HFFc6 (cell line): ENCODE results near the gene COL8A1. TPM values are rescaled to one million over a fixed set of nuclear protein-coding genes. Genes with fewer than 3 reads are reported as not detected.

ENCODE experiments used
- DNase-seq: peaks from one replicate; pipeline ENCODE4 v3.0.0-alpha.2; 2018
- H3K27ac Mint-ChIP-seq: 2 replicates; pipeline ENCODE4 v1.8.0; 2020; ENCODE audit warnings: mild to moderate bottlenecking, mixed read lengths
- H3K27me3 Mint-ChIP-seq: 2 replicates; pipeline ENCODE4 v1.8.0; 2021; ENCODE audit warnings: mild to moderate bottlenecking, moderate library complexity, mixed read lengths; ENCODE audit not compliant: insufficient read depth
- H3K36me3 Mint-ChIP-seq: 2 replicates; pipeline ENCODE4 v1.8.0; 2021; ENCODE audit warnings: low read depth, mixed read lengths
- H3K4me1 Mint-ChIP-seq: 2 replicates; pipeline ENCODE4 v1.8.0; 2020; ENCODE audit warnings: low read depth, mixed read lengths
- H3K4me3 Mint-ChIP-seq: 2 replicates; pipeline ENCODE4 v1.8.0; 2020; ENCODE audit warnings: mild to moderate bottlenecking, moderate library complexity, mixed read lengths
- H3K9me3 Mint-ChIP-seq: 2 replicates; pipeline ENCODE4 v1.8.0; 2020; ENCODE audit warnings: mild to moderate bottlenecking, mixed read lengths
- CTCF ChIP-seq: fragments of 200-600 bp; sonication (generic); IDR thresholded peaks from 2 replicates; pipeline ENCODE4 v1.5.0; 2021; ENCODE audit warnings: antibody characterized with exemption, mild to moderate bottlenecking
- total RNA-seq, 6 experiments: library from RNA; stranded (reverse); fragmentation: NEBNext Ultra II Directional; extraction: Animal tissue kit (Norgen Biotek cat#: 25700); gene quantifications; 2 replicates in 1 of 6; 3 replicates in 5 of 6; pipeline ENCODE4 v1.2.3, GENCODE V29; 2021

Gene COL8A1
- total RNA-seq, 6 experiments from 2014 or later, result 27.3 to 88.7 (median 30.1) TPM

GRCh38 chr3:99805160-99805559, 166.8 kb downstream of the COL8A1 start:
- Mint-ChIP-seq H3K27me3 (peaks cover 2% of the 10 kb centered on the region), H3K4me1 (no peaks in the 10 kb centered on the region), H3K9me3 (peaks cover 21% of the 10 kb centered on the region), H3K4me3 (no peak overlapping the region), H3K36me3 (peaks cover 15% of the 10 kb centered on the region), H3K27ac (no peak overlapping the region)
- TF ChIP-seq CTCF, result no peak
- no peak for DNase-seq

- Mint-ChIP-seq H3K27me3 (peaks cover 9% of the 10 kb centered on the region), H3K4me3 (no peak overlapping the region), H3K4me1 (no peaks in the 10 kb centered on the region), H3K27ac (no peak overlapping the region), H3K9me3 (peaks cover 21% of the 10 kb centered on the region), H3K36me3 (peaks cover 15% of the 10 kb centered on the region)
- DNase-seq, result peak; percentile 76
- peak; percentile 92 for TF ChIP-seq CTCF
These were observed 169.9 kb downstream of the COL8A1 start for GRCh38 chr3:99808163-99808794.

GRCh38 chr3:99809565-99809964, 171.2 kb downstream of the COL8A1 start:
- no peak overlapping the region for H3K27ac Mint-ChIP-seq
- no peak overlapping the region for H3K4me3 Mint-ChIP-seq
- TF ChIP-seq CTCF, result no peak
- no peaks in the 10 kb centered on the region for H3K4me1 Mint-ChIP-seq
- no peak for DNase-seq
- H3K9me3 Mint-ChIP-seq, result peaks cover 13% of the 10 kb centered on the region
- H3K36me3 Mint-ChIP-seq, result peaks cover 10% of the 10 kb centered on the region
- peaks cover 9% of the 10 kb centered on the region for H3K27me3 Mint-ChIP-seq

GRCh38 chr3:99810403-99810802, 172.0 kb downstream of the COL8A1 start:
- no peak for TF ChIP-seq CTCF
- DNase-seq, result no peak
- Mint-ChIP-seq H3K27me3 (peaks cover 9% of the 10 kb centered on the region), H3K36me3 (peaks cover 6% of the 10 kb centered on the region), H3K4me3 (no peak overlapping the region), H3K4me1 (no peaks in the 10 kb centered on the region), H3K27ac (no peak overlapping the region), H3K9me3 (peaks cover 6% of the 10 kb centered on the region)

GRCh38 chr3:99817047-99817436, 178.6 kb downstream of the COL8A1 start:
- H3K36me3 Mint-ChIP-seq, result no peaks in the 10 kb centered on the region
- H3K4me1 Mint-ChIP-seq, result peaks cover 21% of the 10 kb centered on the region
- H3K27ac Mint-ChIP-seq, result peak overlapping the region; percentile 99
- H3K27me3 Mint-ChIP-seq, result peaks cover 7% of the 10 kb centered on the region
- H3K9me3 Mint-ChIP-seq, result no peaks in the 10 kb centered on the region
- peak overlapping the region; percentile 97 for H3K4me3 Mint-ChIP-seq
- no peak for DNase-seq
- TF ChIP-seq CTCF, result no peak
